Gastrocnemius medialis (tissue), 4 donors: ENCODE measurements around the gene CR1. TPM values are rescaled to one million over a fixed set of nuclear protein-coding genes. Genes with fewer than 3 reads are reported as not detected.

Experiments used
- ATAC-seq, 2 donors: fragments of 150-250 bp; one replicate each; pipeline ENCODE4 v1.9.1; 2016
- DNase-seq, 2 donors: peaks; one replicate each; pipeline ENCODE4 v3.0.0-alpha.2; 2019
- H3K27ac ChIP-seq, 4 donors: fragments of 200-600 bp; sonication (generic); 1 replicate in 1 of 4; 2 replicates in 3 of 4; pipeline ENCODE4 v1.5.1; 2016 to 2018; ENCODE audit warnings: mild to moderate bottlenecking in 2 of 4, moderate library complexity in 1 of 4
- H3K27me3 ChIP-seq, 3 donors: fragments of 200-600 bp; sonication (generic) in 2 of 3; 1 replicate in 1 of 3; 2 replicates in 2 of 3; pipeline versions ENCODE4 v1.5.1 to v1.6.0; 2016 to 2019; ENCODE audit warnings: mild to moderate bottlenecking in 1 of 3, moderate library complexity in 1 of 3
- H3K36me3 ChIP-seq, 2 donors: fragments of 200-600 bp; sonication (generic) in 1 of 2; one replicate each; pipeline ENCODE4 v1.5.1; 2017 to 2018
- H3K4me1 ChIP-seq, 2 donors: fragments of 200-600 bp; sonication (generic) in 1 of 2; one replicate each; pipeline ENCODE4 v1.5.1; 2016 to 2017; ENCODE audit warnings: mild to moderate bottlenecking in 2 of 2
- H3K4me3 ChIP-seq, 4 donors: fragments of 200-600 bp; sonication (generic) in 3 of 4; 1 replicate in 1 of 4; 2 replicates in 3 of 4; pipeline ENCODE4 v1.5.1; 2016 to 2019; ENCODE audit warnings: mild to moderate bottlenecking in 2 of 4
- H3K9me3 ChIP-seq, 3 donors: fragments of 200-600 bp; sonication (generic) in 2 of 3; 1 replicate in 1 of 3; 2 replicates in 2 of 3; pipeline ENCODE4 v1.5.1; 2016 to 2019
- CTCF ChIP-seq, 5 experiments: fragments of 450-650 bp in 3 of 5; fragments of 200-600 bp in 2 of 5; sonication (generic) in 2 of 5; IDR thresholded peaks in 4 of 5; conservative IDR thresholded peaks in 1 of 5; 1 replicate in 4 of 5; 2 replicates in 1 of 5; pipeline ENCODE4 v1.5.1; 2016 to 2019; ENCODE audit warnings: antibody characterized with exemption in 5 of 5, mild to moderate bottlenecking in 3 of 5, moderate library complexity in 3 of 5
- POLR2A ChIP-seq, 2 donors: fragments of 450-650 bp; IDR thresholded peaks; one replicate each; pipeline ENCODE4 v1.6.1; 2017; ENCODE audit warnings: antibody characterized with exemption in 2 of 2, mild to moderate bottlenecking in 2 of 2, moderate library complexity in 2 of 2
- in situ Hi-C, 4 donors: fragments of 200-750 bp; cut with MboI; loops; one replicate each; pipeline versions ENCODE4 v1.15.0 to v1.8.0; 2017; ENCODE audit warnings: low sequenced_read_pairs in 4 of 4
- intact Hi-C: fragments of 100-400 bp; cut with DNase I; formaldehyde crosslinking; loops from one replicate; pipeline ENCODE4 v1.15.1; 2023; ENCODE audit warnings: low total_unique reads
- total RNA-seq, 4 donors: library from RNA; depleted of rRNA; stranded (reverse); fragments of >200 nt; gene quantifications; one replicate each; pipeline versions ENCODE4 v1.1.0 to v1.2.3, GENCODE V29; 2016

The CR1 gene
- total RNA-seq, 4 donors from 2014 or later: 0.66 to 2.4 (median 1.7) TPM

GRCh38 chr1:207649865-207650580 is 154.1 kb downstream of the CR1 start:
- H3K27me3 ChIP-seq: no peaks in the 10 kb centered on the region
- intact Hi-C loops: no loop called here
- H3K36me3 ChIP-seq: no peaks in the 10 kb centered on the region
- H3K4me3 ChIP-seq: no peak overlapping the region
- in situ Hi-C loops: no loop called here
- ATAC-seq: no peak
- H3K4me1 ChIP-seq: peaks cover 0 to 4% of the 10 kb centered on the region in 2 donors
- no peak for TF ChIP-seq POLR2A (IDR thresholded peaks at IDR 0.05)
- TF ChIP-seq CTCF (IDR thresholded peaks at IDR 0.05 in 4 of 5, conservative IDR thresholded peaks at IDR 0.05 in 1 of 5): no peak
- H3K27ac ChIP-seq: no peak overlapping the region
- no peak for DNase-seq
- no peaks in the 10 kb centered on the region for H3K9me3 ChIP-seq

- intact Hi-C loops: no loop called here
- Histone ChIP-seq H3K4me3 (no peak overlapping the region), H3K27ac (no peak overlapping the region), H3K9me3 (no peaks in the 10 kb centered on the region), H3K4me1 (no peaks in the 10 kb centered on the region), H3K27me3 (no peaks in the 10 kb centered on the region), H3K36me3 (no peaks in the 10 kb centered on the region)
- ATAC-seq (no peak), DNase-seq (no peak)
- TF ChIP-seq POLR2A (IDR thresholded peaks at IDR 0.05): no peak
- in situ Hi-C loops: no loop called here
These were observed 155.6 kb downstream of the CR1 start for GRCh38 chr1:207651583-207651982.

GRCh38 chr1:207654320-207654719 is 158.4 kb downstream of the CR1 start:
- TF ChIP-seq POLR2A (IDR thresholded peaks at IDR 0.05) (no peak), CTCF (IDR thresholded peaks at IDR 0.05 in 4 of 5, conservative IDR thresholded peaks at IDR 0.05 in 1 of 5) (no peak)
- Histone ChIP-seq H3K27ac (no peak overlapping the region), H3K4me3 (no peak overlapping the region), H3K9me3 (no peaks in the 10 kb centered on the region), H3K4me1 (no peaks in the 10 kb centered on the region), H3K27me3 (no peaks in the 10 kb centered on the region), H3K36me3 (no peaks in the 10 kb centered on the region)
- no peak for ATAC-seq
- no peak for DNase-seq
- intact Hi-C loops: no loop called here
- in situ Hi-C loops: no loop called here

GRCh38 chr1:207658408-207658807 is 162.5 kb downstream of the CR1 start:
- no peak for ATAC-seq
- Histone ChIP-seq H3K4me3 (no peak overlapping the region), H3K36me3 (no peaks in the 10 kb centered on the region), H3K4me1 (no peaks in the 10 kb centered on the region), H3K9me3 (no peaks in the 10 kb centered on the region), H3K27me3 (no peaks in the 10 kb centered on the region), H3K27ac (no peak overlapping the region)
- in situ Hi-C loops (no loop called here), intact Hi-C loops (no loop called here)
- no peak for DNase-seq
- TF ChIP-seq POLR2A (IDR thresholded peaks at IDR 0.05): no peak
- TF ChIP-seq CTCF (IDR thresholded peaks at IDR 0.05 in 4 of 5, conservative IDR thresholded peaks at IDR 0.05 in 1 of 5): no peak

- no peaks in the 10 kb centered on the region for H3K27me3 ChIP-seq
- H3K36me3 ChIP-seq: no peaks in the 10 kb centered on the region
- DNase-seq (no peak), ATAC-seq (no peak)
- no peaks in the 10 kb centered on the region for H3K9me3 ChIP-seq
- no peak overlapping the region for H3K4me3 ChIP-seq
- intact Hi-C loops: no loop called here
- H3K27ac ChIP-seq: no peak overlapping the region
- no peaks in the 10 kb centered on the region for H3K4me1 ChIP-seq
- TF ChIP-seq POLR2A (IDR thresholded peaks at IDR 0.05) (no peak), CTCF (IDR thresholded peaks at IDR 0.05 in 4 of 5, conservative IDR thresholded peaks at IDR 0.05 in 1 of 5) (no peak)
- in situ Hi-C loops: no loop called here
These were observed 163.0 kb downstream of the CR1 start for GRCh38 chr1:207658904-207659485.
